Endodermal cell (in vitro differentiated cells): ENCODE measurements around the gene PLAGL2. TPM values are rescaled to one million over a fixed set of nuclear protein-coding genes. Genes with fewer than 3 reads are reported as not detected.

Experiments used
- DNase-seq: peaks from one replicate; pipeline ENCODE4 v3.0.0-alpha.2; 2017
- H3K27ac ChIP-seq: 2 replicates; pipeline ENCODE4 v1.5.1; 2013; ENCODE audit warnings: mild to moderate bottlenecking, low read depth, low read length, moderate library complexity
- H3K27me3 ChIP-seq: 2 replicates; pipeline ENCODE4 v1.6.1; 2013; ENCODE audit warnings: mild to moderate bottlenecking, low read length, moderate library complexity; ENCODE audit not compliant: insufficient read depth, control insufficient read depth, poor library complexity, severe bottlenecking
- H3K36me3 ChIP-seq: 2 replicates; pipeline ENCODE4 v1.7.0; 2013; ENCODE audit warnings: mild to moderate bottlenecking, low read length, moderate library complexity; ENCODE audit not compliant: control insufficient read depth, insufficient read depth
- H3K4me1 ChIP-seq: one replicate; pipeline ENCODE4 v1.7.0; 2013; ENCODE audit warnings: low read length; ENCODE audit not compliant: control insufficient read depth, insufficient read depth
- H3K4me3 ChIP-seq: 2 replicates; pipeline ENCODE4 v1.5.1; 2013; ENCODE audit warnings: mild to moderate bottlenecking, low read length, moderate library complexity
- H3K9ac ChIP-seq: 2 replicates; pipeline ENCODE4 v1.6.1; 2013; ENCODE audit warnings: mild to moderate bottlenecking, low read length, moderate library complexity; ENCODE audit not compliant: poor library complexity, severe bottlenecking; ENCODE audit errors: extremely low read depth
- H3K9me3 ChIP-seq: 2 replicates; pipeline ENCODE4 v1.6.1; 2013; ENCODE audit warnings: mild to moderate bottlenecking, low read length, moderate library complexity; ENCODE audit not compliant: control insufficient read depth
- H3K27ac Mint-ChIP-seq: 2 replicates; pipeline ENCODE4 v1.8.0; 2020; ENCODE audit warnings: mixed read lengths
- H3K27me3 Mint-ChIP-seq: 2 replicates; pipeline ENCODE4 v1.8.0; 2021; ENCODE audit warnings: mild to moderate bottlenecking, mixed read lengths; ENCODE audit not compliant: insufficient read depth
- H3K36me3 Mint-ChIP-seq: 2 replicates; pipeline ENCODE4 v1.8.0; 2020; ENCODE audit warnings: low read depth, mixed read lengths
- H3K4me1 Mint-ChIP-seq: 2 replicates; pipeline ENCODE4 v1.8.0; 2020; ENCODE audit warnings: mixed read lengths
- H3K4me3 Mint-ChIP-seq: 2 replicates; pipeline ENCODE4 v1.8.0; 2020; ENCODE audit warnings: mild to moderate bottlenecking, moderate library complexity, mixed read lengths
- H3K9me3 Mint-ChIP-seq: 2 replicates; pipeline ENCODE4 v1.8.0; 2020; ENCODE audit warnings: mild to moderate bottlenecking, mixed read lengths
- WGBS, 2 experiments: methylation state at CpG; one replicate each; pipeline versions ENCODE4 v1.1.5 to v1.1.7; 2013; ENCODE audit warnings: missing lambda C conversion rate in 2 of 2, mixed read lengths in 1 of 2; ENCODE audit not compliant: insufficient coverage in 1 of 2, insufficient read length in 1 of 2; 5-methylcytosine and 5-hydroxymethylcytosine counted together
- total RNA-seq, 2 donors: library from RNA; stranded (reverse); fragmentation: NEBNext Ultra II Directional in 1 of 2; extraction: Animal tissue kit (Norgen Biotek cat#: 25700) in 1 of 2; gene quantifications; 2 replicates in 1 of 2; 3 replicates in 1 of 2; pipeline ENCODE4 v1.2.1, GENCODE V29; 2021
- TF ChIP-seq, protein P1 (sequence below): fragments of 200-600 bp; sonication (generic); conservative IDR thresholded peaks from 2 replicates; pipeline ENCODE4 v1.5.0; 2021; ENCODE audit warnings: antibody characterized with exemption, mild to moderate bottlenecking

PLAGL2 gene
- total RNA-seq, 2 donors from 2014 or later = 25.5 to 34.5 TPM

GRCh38 chr20:32236819-32237218 is 29.3 kb upstream of the PLAGL2 start:
- no peak overlapping the region for H3K4me3 Mint-ChIP-seq
- no peaks in the 10 kb centered on the region for H3K9me3 Mint-ChIP-seq
- WGBS, 2 experiments = 89 to 100% methylated on average over 1 to 2 of the region's 2 CpGs
- Histone ChIP-seq H3K27me3 (no peaks in the 10 kb centered on the region), H3K9ac (no peak overlapping the region), H3K4me3 (no peak overlapping the region), H3K27ac (no peak overlapping the region), H3K36me3 (peaks cover 48% of the 10 kb centered on the region), H3K4me1 (peaks cover 12% of the 10 kb centered on the region), H3K9me3 (no peaks in the 10 kb centered on the region)
- peaks cover 43% of the 10 kb centered on the region for H3K36me3 Mint-ChIP-seq
- DNase-seq = no peak
- H3K27me3 Mint-ChIP-seq = no peaks in the 10 kb centered on the region
- TF ChIP-seq, protein P1, sequence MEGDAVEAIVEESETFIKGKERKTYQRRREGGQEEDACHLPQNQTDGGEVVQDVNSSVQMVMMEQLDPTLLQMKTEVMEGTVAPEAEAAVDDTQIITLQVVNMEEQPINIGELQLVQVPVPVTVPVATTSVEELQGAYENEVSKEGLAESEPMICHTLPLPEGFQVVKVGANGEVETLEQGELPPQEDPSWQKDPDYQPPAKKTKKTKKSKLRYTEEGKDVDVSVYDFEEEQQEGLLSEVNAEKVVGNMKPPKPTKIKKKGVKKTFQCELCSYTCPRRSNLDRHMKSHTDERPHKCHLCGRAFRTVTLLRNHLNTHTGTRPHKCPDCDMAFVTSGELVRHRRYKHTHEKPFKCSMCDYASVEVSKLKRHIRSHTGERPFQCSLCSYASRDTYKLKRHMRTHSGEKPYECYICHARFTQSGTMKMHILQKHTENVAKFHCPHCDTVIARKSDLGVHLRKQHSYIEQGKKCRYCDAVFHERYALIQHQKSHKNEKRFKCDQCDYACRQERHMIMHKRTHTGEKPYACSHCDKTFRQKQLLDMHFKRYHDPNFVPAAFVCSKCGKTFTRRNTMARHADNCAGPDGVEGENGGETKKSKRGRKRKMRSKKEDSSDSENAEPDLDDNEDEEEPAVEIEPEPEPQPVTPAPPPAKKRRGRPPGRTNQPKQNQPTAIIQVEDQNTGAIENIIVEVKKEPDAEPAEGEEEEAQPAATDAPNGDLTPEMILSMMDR = no peak
- no peak overlapping the region for H3K27ac Mint-ChIP-seq
- peaks cover 25% of the 10 kb centered on the region for H3K4me1 Mint-ChIP-seq

- Histone ChIP-seq H3K27me3 (no peaks in the 10 kb centered on the region), H3K27ac (peak overlapping the region; percentile 24), H3K9ac (no peak overlapping the region), H3K4me1 (peaks cover 12% of the 10 kb centered on the region), H3K36me3 (peaks cover 56% of the 10 kb centered on the region), H3K4me3 (no peak overlapping the region), H3K9me3 (no peaks in the 10 kb centered on the region)
- Mint-ChIP-seq H3K9me3 (no peaks in the 10 kb centered on the region), H3K27me3 (no peaks in the 10 kb centered on the region), H3K36me3 (peaks cover 50% of the 10 kb centered on the region), H3K27ac (peak overlapping the region; percentile 63), H3K4me1 (peaks cover 23% of the 10 kb centered on the region), H3K4me3 (no peak overlapping the region)
- WGBS, 2 experiments = 80 to 93% methylated on average over 2 to 3 of the region's 3 CpGs
- TF ChIP-seq, protein P1 = no peak
- no peak for DNase-seq
These were observed 28.5 kb upstream of the PLAGL2 start for GRCh38 chr20:32236048-32236533.

DNA sequence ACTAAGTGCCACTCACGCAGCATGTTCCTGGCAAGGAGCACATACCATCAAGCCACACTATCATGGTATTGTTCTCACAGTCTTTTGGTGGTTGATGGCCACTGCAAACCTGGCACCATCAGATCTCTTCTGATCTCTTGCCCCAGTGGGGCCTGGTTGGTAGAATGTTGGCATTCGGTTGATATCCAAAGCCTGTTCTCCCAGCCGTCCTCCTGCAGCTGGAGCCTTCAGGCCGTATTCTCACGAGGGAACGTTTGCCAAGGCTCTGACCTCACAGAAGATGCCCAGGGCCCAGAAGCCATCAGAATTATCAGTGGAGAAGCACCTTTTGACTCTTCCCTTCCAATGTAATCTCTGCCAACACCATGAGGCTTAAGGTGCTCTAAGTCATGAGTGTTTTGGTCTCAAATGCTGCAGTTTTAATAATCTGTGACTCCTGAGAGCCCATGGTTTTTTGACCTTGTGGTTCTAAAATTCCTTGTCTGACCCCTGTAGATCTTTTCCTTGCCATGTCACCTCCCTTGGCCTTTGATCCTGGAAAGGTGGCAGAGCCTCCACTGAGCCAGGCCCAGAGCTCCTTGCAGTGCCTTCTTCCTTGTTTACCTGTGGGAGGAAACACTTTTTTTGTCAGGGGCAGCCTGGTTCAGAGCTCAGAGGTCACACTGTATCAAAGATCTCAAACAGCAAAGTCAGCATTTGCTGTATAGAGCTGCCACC is 27.9 kb upstream of the PLAGL2 start:
- no peak overlapping the region for H3K4me3 Mint-ChIP-seq
- H3K27ac Mint-ChIP-seq = peak overlapping the region; percentile 23
- Histone ChIP-seq H3K4me3 (no peak overlapping the region), H3K9ac (no peak overlapping the region), H3K27ac (peak overlapping the region; percentile 24), H3K9me3 (no peaks in the 10 kb centered on the region), H3K36me3 (peaks cover 61% of the 10 kb centered on the region), H3K4me1 (peaks cover 10% of the 10 kb centered on the region), H3K27me3 (no peaks in the 10 kb centered on the region)
- DNase-seq = no peak
- WGBS, 2 experiments = 93 to 95% methylated on average over 6 of the region's 6 CpGs
- TF ChIP-seq, protein P1 = no peak
- H3K4me1 Mint-ChIP-seq = peaks cover 20% of the 10 kb centered on the region
- H3K27me3 Mint-ChIP-seq = no peaks in the 10 kb centered on the region
- H3K36me3 Mint-ChIP-seq = peaks cover 56% of the 10 kb centered on the region
- no peaks in the 10 kb centered on the region for H3K9me3 Mint-ChIP-seq
